HTR-8/SVneo (cell line): ENCODE measurements around the gene DYRK3.
A peak's percentile ranks its signal among the peaks of the same experiment; 100 is the strongest.

Experiments used
- DNase-seq: peaks from one replicate; pipeline ENCODE4 v3.0.0; 2011; ENCODE audit warnings: low spot score, mixed read lengths; ENCODE audit not compliant: insufficient read length
- FAIRE-seq: peaks from 2 replicates; lab custom pipeline; 2011; peaks lifted over from hg19 to GRCh38; lab: Jason Lieb, UNC

Gene DYRK3

GRCh38 chr1:206658264-206658980 lies 23.1 kb downstream of the DYRK3 start:
- FAIRE-seq (no peak), DNase-seq (peak; percentile 26)

GRCh38 chr1:206658981-206659273 lies 23.6 kb downstream of the DYRK3 start:
- no peak for DNase-seq
- no peak for FAIRE-seq

- FAIRE-seq (no peak), DNase-seq (no peak)
Measured at GRCh38 chr1:206660136-206660535, 24.8 kb downstream of the DYRK3 start.

GRCh38 chr1:206661161-206661820 lies 26.0 kb downstream of the DYRK3 start:
- DNase-seq: no peak
- no peak for FAIRE-seq

GRCh38 chr1:206662396-206663092 lies 27.2 kb downstream of the DYRK3 start:
- no peak for FAIRE-seq

DNA sequence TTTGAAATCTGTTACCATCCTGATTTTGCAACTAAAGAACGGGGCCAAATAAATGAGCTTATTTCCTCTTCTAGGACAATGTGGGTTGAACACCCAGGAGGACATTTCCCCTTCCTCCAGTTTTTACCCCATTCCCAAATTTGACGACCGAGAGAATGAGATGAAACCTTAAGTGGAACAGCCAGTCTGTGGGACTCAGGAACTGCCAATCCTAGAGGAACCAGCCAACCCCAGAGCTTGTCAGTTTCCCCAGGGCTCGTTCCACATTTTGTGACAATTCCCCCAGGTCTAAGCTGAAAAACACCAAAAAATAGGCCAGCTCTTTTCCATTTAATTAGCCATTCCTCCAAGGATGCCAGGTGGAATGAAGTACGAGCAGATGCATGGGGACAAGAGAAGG lies 28.0 kb downstream of the DYRK3 start:
- DNase-seq (no peak), FAIRE-seq (no peak)

More at GRCh38 chr1:206662396-206663092, 27.2 kb downstream of the DYRK3 start:
- no peak for DNase-seq

GRCh38 chr1:206663832-206664652 lies 28.7 kb downstream of the DYRK3 start:
- peak; percentile 67 for DNase-seq

GRCh38 chr1:206664740-206665139 lies 29.4 kb downstream of the DYRK3 start:
- DNase-seq (no peak), FAIRE-seq (no peak)

More at GRCh38 chr1:206663832-206664652, 28.7 kb downstream of the DYRK3 start:
- no peak for FAIRE-seq

- no peak for FAIRE-seq
- DNase-seq: no peak
Measured at GRCh38 chr1:206666031-206666561, 30.8 kb downstream of the DYRK3 start.

- DNase-seq (no peak), FAIRE-seq (no peak)
Measured at GRCh38 chr1:206666954-206667665, 31.8 kb downstream of the DYRK3 start.

DNA sequence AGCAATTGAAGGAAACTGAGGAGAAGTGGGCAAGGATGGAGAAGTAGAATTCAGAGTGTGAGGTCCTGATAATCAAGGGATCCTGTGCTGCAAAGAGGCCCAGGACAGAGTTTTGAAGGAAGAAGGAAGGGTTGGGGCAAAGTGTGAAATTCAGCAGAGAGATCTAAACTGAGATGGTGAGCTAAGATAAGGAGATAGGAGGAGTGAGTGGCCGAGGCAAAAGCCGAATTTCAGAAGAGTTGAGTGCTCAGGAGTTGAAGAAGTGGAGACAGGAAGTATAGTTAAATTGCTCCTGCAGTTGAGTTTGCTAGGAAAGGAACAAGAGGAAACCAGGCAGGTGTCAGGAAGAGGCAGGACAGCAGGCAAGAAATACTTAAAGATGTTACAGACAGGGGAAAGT lies 33.0 kb downstream of the DYRK3 start:
- no peak for FAIRE-seq

DNA sequence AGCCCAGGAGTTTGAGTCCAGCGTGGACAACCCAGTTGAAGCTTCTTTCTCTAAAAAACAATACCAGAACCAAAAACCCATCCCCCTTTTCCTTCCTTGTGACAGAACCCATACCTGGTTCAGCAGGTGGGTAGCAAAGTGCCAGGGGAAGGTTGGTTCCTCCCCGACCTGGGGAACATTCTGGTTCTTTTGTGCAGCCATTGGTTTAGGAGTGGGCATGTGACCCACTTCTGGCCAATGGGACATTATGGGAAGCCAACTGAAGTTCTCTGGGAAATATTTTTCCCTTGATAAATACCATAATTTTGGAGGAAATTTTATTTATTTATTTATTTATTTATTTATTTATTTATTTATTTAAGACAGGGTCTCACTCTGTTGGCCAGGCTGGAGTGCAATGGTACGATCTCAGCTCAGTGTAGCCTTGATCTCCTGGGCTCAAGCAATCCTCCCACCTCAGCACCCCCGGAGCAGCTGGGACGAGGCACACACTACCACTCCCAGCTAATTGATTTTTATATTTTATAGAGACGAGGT lies 33.6 kb downstream of the DYRK3 start:
- DNase-seq: no peak
- FAIRE-seq: no peak

More for the DNA sequence above, 33.0 kb downstream of the DYRK3 start:
- DNase-seq: no peak

DNA sequence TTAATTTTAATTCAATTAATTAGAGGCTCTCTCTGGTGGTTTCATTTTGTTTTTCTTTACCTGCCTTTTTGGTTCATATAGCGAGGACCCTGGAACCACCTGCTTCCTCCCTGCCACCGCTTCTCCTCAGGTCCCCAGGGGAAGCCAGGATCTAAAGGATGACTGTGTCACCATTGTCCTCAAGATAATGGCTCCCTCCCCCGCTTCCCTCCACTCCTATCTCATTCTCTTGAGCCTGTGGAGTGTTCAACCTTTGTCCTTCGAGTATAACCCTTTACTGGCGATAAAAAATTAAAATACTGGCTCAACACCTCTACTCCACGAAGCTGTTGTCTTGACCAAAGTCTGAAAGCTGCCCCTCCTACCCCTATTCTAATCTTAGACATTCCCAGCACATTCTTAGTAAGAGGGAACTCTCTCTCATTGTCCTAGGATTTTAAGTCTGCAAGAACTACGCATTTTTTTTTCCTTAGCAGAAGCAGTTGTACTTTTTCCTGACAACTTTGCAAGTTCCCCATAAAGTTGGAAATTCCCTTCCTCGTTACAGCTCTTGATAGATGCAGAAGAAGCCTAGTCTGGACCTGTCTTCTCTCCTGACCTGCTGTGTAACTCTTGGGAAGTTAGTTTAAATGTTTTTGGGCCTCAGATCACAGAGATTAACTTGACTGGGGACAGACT lies 36.8 kb downstream of the DYRK3 start:
- FAIRE-seq (no peak), DNase-seq (no peak)

DNA sequence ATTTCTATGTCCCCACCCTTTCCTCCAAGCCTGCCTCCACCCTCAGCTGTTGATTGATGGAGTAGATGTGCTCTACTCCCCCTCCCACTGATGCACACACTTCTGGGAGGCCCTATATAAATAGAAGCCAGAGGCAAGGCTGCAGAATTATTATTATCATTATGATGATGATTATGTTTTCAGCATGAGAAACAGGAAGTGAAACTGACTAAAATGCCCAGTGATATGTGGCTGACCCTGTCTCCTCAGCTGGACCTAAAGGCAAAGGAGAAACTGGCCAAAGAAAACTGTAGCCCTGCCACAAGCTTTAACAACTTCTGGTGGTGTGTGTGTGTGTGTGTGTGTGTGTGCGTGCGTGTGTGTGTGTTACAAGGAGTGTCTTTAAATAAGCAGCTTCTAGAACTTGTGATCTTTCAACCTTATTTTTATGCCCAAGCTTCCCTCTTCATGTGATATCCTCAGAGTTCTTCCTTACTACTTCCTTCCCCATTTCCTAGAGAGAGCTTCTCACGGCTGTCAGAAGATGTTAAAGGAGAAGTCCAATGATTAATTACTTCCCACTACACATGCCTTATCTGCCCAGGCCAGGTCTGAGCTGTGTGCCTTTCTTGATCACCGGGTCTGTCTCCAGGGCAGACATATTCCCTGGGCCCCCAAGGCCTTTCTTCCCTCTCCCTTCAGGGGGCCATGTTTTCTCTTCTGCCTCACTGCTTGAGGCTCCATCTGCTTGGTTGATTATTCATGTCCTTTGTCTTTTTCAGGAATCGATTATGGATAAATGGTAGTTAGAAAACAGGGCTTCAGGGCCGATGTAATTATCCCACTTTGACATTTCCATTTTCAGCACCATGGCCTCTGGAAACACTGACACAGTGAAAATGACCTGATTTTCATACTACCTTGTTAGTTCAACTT lies 37.8 kb downstream of the DYRK3 start:
- no peak for FAIRE-seq
- no peak for DNase-seq

DNA sequence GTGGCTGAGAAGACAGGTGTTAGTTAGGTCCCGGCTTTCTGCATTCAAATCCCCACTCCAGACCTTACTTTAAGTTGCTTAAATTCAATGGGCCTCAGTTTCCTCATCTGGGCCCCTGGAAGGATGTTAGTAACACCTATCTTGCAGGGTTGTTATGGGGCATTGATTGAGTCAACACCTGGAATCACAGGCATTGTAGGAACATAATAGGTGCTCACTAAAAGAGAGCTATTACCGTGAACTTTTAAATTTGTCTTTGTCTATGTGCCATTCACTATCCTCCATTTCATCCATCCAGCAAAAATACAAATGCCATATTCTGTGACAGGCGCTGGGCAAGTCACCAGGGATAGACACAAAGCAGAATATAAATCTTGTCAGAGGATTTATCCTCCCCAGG lies 38.9 kb downstream of the DYRK3 start:
- FAIRE-seq: no peak
- DNase-seq: no peak

DNA sequence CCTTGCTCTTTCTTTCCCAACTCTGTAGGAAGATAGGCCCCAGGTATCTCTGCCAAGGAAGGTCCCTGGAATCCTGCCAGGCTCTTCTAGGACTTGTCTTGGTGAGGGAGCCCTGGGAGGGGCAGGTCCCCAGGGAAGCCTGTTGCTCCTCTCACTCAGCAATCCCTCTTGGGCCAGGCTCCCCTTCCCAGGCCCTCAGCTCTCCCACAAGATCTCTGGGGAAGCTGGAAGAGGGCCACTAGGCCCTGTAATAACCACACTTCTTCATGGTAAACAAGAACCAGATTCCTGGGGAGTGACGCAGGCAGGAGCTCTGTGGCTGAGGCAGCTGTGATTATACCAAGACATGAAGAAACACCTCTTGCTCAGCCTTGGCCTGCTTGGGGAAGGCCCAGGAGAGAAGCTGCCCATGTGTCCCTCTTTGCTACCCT lies 39.4 kb downstream of the DYRK3 start:
- FAIRE-seq: no peak
- peak; percentile 77 for DNase-seq

DNA sequence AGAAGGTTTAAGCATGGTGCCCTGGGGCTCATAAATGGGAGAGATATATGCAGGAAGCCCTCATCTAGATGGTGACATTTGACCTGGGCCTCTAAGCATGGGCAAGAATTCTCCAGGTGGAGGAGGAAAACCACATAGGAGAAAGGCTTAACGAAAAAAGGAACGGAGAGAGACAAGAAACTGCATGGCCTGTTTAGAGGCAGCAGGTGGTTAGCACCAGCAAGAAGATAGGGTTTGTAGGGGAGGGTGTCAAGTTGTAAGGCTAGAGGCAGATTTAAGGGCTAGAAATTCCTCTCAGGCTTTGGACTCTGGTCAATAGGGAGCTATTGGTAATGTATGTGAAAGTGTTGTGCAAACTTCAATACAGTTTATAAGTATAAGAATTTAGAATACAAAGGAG lies 41.2 kb downstream of the DYRK3 start:
- DNase-seq (no peak), FAIRE-seq (no peak)

GRCh38 chr1:206678490-206678889 lies 43.2 kb downstream of the DYRK3 start:
- FAIRE-seq (no peak), DNase-seq (no peak)
